Esophagus muscularis mucosa (tissue), 3 donors: Measurements from ENCODE around the gene HPS3.

Experiments used
- CTCF ChIP-seq, 3 experiments: fragments of 200-600 bp in 2 of 3; fragments of 450-650 bp in 1 of 3; sonication (generic) in 2 of 3; IDR thresholded peaks; one replicate each; pipeline ENCODE4 v1.5.1; 2017 to 2019; ENCODE audit warnings: antibody characterized with exemption in 3 of 3, mild to moderate bottlenecking in 2 of 3, moderate library complexity in 1 of 3
- POLR2A ChIP-seq: fragments of 450-650 bp; IDR thresholded peaks from one replicate; pipeline ENCODE4 v1.6.1; 2017; ENCODE audit warnings: antibody characterized with exemption, moderate library complexity, mild to moderate bottlenecking, low read depth

- TF ChIP-seq POLR2A: no peak
- no peak for TF ChIP-seq CTCF (IDR thresholded peaks at IDR 0.05)
Observed at GRCh38 chr3:149091983-149092382, 37.5 kb upstream of the HPS3 start.
